ENCODE measurements around the gene LAMC3.

LAMC3 gene

GRCh38 chr9:131008909-131009618 is at the start of gene LAMC3:
Gene LAMC3 (plus strand): TSS chr9:131009174. CDS start chr9:131009215, 41 bp downstream.
- no peak for DNase-seq

DNA sequence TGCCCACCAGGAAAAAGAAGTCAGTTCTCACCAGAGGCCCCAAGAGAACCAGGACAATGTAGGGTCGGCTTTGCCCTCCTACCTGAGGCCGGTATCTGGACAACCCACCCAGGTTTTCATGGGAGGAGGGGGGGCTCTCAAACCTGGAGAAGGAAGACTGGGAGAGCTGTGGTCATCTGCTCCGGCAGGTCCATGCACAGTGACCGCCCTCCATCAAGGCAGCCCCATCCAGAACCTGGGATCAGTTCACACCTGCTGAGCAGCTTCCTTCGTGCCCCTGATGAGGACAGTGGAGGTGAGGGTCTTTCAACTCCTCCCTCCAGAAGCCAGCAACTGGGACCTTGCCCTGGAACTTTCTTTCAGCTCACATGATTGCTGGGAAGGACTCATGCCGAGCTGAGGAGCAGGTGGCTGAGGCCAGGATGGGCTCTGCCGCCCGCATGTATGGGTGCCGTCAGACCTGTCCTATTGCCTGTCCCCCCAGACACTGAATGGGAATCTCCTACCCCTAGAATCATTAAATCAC is 49.1 kb upstream of the LAMC3 start:
- DNase-seq: no peak

DNA sequence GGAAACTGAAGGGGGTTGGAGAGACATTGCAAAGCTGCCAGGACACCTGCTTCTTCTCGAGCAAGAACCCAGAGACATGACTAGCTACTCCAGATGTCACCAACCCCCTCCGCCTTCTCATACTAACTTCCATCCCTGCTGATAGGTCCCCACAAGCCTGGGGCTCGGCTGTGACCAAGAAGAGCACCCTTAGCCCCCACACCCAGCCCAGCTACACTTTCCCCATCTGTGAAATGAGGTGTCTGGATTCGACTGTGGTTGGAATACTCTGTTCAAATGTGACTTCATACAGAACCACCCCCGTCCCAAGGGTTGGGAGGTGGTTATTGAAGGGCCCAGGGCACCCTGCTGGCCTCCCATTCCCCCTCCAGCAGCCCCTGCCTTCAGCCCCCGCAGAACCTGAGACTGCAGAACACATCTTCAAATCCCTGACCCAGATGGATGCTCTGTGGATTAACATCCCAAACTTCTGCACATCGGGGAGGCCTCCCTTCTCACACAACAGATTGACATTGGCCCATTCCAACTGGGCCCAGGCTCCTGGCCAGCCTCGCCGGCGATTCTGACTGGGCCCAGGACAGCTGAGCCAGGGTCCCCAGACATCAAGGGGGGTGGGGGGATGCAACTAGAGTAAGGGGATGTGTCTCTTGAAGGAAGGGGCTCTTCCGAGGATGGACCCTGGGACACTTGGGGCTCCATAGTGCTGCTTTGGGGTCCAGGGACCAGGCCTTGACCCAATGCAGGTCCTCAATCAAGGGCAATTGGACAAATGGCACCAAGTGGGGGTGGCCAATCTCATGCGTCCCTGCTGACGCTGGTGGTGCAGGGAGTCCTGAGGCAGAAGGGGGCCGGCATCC is 48.2 kb upstream of the LAMC3 start:
- no peak for DNase-seq

- no peak for DNase-seq
These were observed 47.3 kb upstream of the LAMC3 start for GRCh38 chr9:130961511-130962300.

- DNase-seq: no peak
These were observed 46.3 kb upstream of the LAMC3 start for GRCh38 chr9:130962418-130963316.

- no peak for DNase-seq
These were observed 45.6 kb upstream of the LAMC3 start for GRCh38 chr9:130963337-130963908.

DNA sequence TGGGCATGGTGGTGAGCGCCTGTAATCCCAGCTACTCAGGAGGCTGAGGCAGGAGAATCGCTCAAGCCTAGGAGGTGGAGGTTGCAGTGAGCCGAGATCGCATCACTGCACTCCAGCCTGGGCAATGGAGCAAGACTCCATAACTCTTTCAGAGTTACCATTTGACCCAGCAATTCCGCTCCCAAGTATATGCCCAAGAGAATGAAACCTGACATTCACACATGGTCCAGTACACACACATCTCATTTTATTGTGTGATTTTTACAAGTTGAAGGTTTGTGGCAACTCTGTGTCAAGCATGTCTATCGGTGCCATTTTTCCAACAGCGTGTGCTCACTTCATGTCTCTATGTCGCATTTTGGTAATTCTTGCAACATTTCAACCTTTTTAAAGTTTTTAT is 45.1 kb upstream of the LAMC3 start:
- no peak for DNase-seq

DNA sequence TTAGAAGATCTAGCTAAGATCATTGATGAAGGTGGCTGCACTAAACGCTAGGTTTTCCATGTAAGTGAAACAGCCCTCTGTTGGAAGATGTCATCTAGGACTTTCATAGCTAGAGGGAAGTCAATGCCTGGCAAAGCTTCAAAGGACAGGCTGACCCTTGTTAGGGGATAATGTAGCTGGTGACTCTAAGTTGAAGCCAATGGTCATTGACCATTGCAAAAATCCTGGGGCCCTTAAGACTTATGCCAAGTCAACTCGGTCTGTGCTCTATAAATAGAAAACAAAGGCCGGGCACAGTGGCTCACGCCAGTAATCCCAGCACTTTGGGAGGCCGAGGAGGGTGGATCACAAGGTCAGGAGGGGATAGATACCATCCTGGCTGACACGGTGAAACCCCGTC is 43.3 kb upstream of the LAMC3 start:
- no peak for DNase-seq

- DNase-seq: no peak
These were observed 38.9 kb upstream of the LAMC3 start for GRCh38 chr9:130970052-130970451.

DNA sequence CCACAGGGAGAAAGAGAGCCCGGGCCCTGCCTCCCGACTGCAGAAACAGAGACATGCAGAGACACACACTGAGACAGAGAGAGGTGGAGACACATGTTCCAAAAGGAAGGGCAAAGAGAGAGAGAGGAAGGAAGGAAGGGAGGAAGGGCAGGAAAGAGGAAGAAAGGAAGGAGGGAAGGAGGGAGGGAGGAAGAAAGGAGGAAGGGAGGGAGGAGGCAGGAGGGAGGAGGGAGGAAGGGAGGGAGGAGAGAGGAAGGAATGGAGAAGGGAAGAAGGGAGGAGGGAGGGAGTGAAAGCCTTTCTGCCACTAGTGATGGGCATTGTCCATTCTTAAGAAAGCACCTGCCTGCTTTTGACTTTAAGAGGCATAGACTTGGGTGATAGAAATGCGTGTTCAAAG is 38.1 kb upstream of the LAMC3 start:
- DNase-seq: no peak

DNA sequence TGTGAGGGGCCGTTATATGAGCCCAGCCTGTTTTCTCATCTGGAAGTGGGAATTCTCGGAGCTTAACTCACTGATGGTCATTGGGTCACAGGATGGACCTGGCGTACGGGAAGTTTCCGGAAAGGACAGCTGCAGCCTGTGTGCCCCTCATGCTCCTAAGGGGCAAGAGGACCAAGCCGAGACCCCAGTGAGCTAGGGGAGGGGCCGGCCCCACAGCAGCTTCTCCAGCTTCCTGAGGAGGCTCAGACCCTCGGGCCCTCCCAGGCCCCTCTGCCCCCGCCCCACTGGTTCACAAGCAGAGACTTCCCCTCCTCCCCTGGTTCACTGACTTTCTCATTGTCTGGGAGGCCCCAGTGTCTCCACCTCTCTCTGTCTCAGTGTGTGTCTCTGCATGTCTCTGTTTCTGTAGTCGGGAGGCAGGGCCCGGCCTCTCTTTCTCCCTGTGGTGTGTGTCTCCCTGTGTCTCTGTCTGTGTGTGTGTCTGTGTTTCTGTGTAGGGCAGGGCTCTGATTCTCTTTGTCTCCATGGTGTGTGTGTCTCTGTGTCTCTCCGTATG is 37.6 kb upstream of the LAMC3 start:
- no peak for DNase-seq

DNA sequence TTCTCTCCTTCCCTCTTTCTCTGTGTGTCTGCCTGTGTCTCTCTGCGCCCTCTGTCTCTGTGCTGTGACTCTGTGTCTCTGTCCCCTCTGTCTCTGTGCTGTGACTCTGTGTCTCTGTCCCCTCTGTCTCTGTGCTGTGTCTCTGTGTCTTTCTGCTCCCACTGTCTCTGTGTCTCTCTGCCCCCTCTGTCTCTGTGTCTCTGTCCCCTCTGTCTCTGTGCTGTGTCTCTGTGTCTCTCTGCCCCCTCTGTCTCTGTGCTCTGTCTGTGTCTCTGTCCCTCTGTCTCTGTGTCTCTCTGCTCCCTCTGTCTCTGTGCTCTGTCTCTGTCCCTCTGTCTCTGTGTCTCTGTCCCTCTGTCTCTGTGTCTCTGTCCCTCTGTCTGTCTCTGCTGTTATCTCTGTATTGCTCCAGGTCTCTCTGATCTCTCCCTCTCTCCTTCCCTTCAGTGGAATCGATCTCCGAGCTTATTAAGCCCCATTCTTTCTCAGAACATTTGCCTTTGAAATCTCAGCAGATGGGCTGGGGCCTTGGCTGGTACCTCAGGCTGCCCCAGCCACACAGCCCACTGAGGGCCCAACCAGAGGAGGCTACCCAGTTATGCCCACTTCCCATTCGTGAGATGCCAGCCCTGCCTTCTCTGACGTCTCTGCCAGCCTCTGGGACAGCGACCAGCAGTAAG is 36.6 kb upstream of the LAMC3 start:
- DNase-seq: no peak

- no peak for DNase-seq
These were observed 35.9 kb upstream of the LAMC3 start for GRCh38 chr9:130972957-130973685.

GRCh38 chr9:130973686-130974281 is 35.2 kb upstream of the LAMC3 start:
- no peak for DNase-seq

- no peak for DNase-seq
These were observed 34.3 kb upstream of the LAMC3 start for GRCh38 chr9:130974697-130975096.

GRCh38 chr9:130975156-130975555 is 33.8 kb upstream of the LAMC3 start:
- DNase-seq: no peak

- DNase-seq: no peak
These were observed 32.8 kb upstream of the LAMC3 start for GRCh38 chr9:130975932-130976841.

- DNase-seq: no peak
These were observed 31.2 kb upstream of the LAMC3 start for GRCh38 chr9:130977811-130978221.

All from stimulated activated naive CD4-positive, alpha-beta T cell (primary cell).